NCI-H1092 treated with DMSO at 0.1 percent for 48 hours (cell line): ENCODE data around the gene RANBP3.
A peak's percentile ranks its signal among the peaks of the same experiment; 100 is the strongest.
"Not testable (repeated sequence)": the region's sequence is repeated elsewhere in the genome, so short reads cannot be mapped to it uniquely, and the experiment has no call there.

Experiments
- DNase-seq: peaks from one replicate; lab custom pipeline; 2025; lab: John Stamatoyannopoulos, UW

Gene RANBP3

GRCh38 chr19:5903624-5904351 lies 74.2 kb downstream of the RANBP3 start, which contains the start of gene NDUFA11:
TSS of gene NDUFA11 (minus strand) at chr19:5903790. CDS start at chr19:5903708, 82 bp downstream.
- DNase-seq, result peak; percentile 98

- DNase-seq, result no peak
Measured at GRCh38 chr19:5903056-5903623, 74.8 kb downstream of the RANBP3 start.

- no peak for DNase-seq
Measured at GRCh38 chr19:5900976-5901375, 77.0 kb downstream of the RANBP3 start.

- DNase-seq, result no peak
Measured at GRCh38 chr19:5899728-5900526, 78.0 kb downstream of the RANBP3 start.

- DNase-seq, result no peak
Measured at GRCh38 chr19:5897189-5897969, 80.6 kb downstream of the RANBP3 start.

- DNase-seq, result no peak
Measured at GRCh38 chr19:5896365-5897076, 81.4 kb downstream of the RANBP3 start.

- DNase-seq, result no peak
Measured at GRCh38 chr19:5895890-5896289, 82.0 kb downstream of the RANBP3 start.

- no peak for DNase-seq
Measured at GRCh38 chr19:5895409-5895808, 82.5 kb downstream of the RANBP3 start.

GRCh38 chr19:5894704-5895349 lies 83.1 kb downstream of the RANBP3 start:
- DNase-seq, result no peak

- no peak for DNase-seq
Measured at GRCh38 chr19:5893907-5894703, 83.8 kb downstream of the RANBP3 start.

GRCh38 chr19:5893296-5893903 lies 84.5 kb downstream of the RANBP3 start:
- no peak for DNase-seq

- no peak for DNase-seq
Measured at GRCh38 chr19:5892772-5893275, 85.1 kb downstream of the RANBP3 start.

GRCh38 chr19:5891938-5892771 lies 85.8 kb downstream of the RANBP3 start:
- DNase-seq, result peak; percentile 14

- DNase-seq, result no peak
Measured at GRCh38 chr19:5891572-5891937, 86.4 kb downstream of the RANBP3 start.

- DNase-seq, result no peak
Measured at GRCh38 chr19:5890099-5890498, 87.8 kb downstream of the RANBP3 start.

- DNase-seq, result no peak
Measured at GRCh38 chr19:5889288-5889971, 88.5 kb downstream of the RANBP3 start.

GRCh38 chr19:5884065-5884811 lies 93.7 kb downstream of the RANBP3 start:
- DNase-seq, result not testable (repeated sequence)
